ENCODE data around the gene SLC26A11.
"Not testable (repeated sequence)": the region's sequence is repeated elsewhere in the genome, so short reads cannot be mapped to it uniquely, and the experiment has no call there.

The SLC26A11 gene

GRCh38 chr17:80274871-80275449, 54.7 kb downstream of the SLC26A11 start:
- TF ChIP-seq CTCF (IDR thresholded peaks at IDR 0.05; ENCODE audit: low read depth, low read length, poor library complexity, severe bottlenecking) (no peak), EZH2phosphoT487 (IDR thresholded peaks at IDR 0.05; ENCODE audit: borderline replicate concordance, low read length) (no peak)
- no peak overlapping the region for H3K27ac ChIP-seq (ENCODE audit: low read depth, low read length)
- H3K4me2 ChIP-seq (ENCODE audit: low read length), result no peak overlapping the region
- no peaks in the 10 kb centered on the region for H3F3A ChIP-seq (ENCODE audit: control insufficient read depth, insufficient read depth)
- no peaks in the 10 kb centered on the region for H4K20me1 ChIP-seq (ENCODE audit: control insufficient read depth, insufficient read depth, low read depth, low read length)
- no peaks in the 10 kb centered on the region for H3K79me2 ChIP-seq (ENCODE audit: control insufficient read depth, low read length)
- no peaks in the 10 kb centered on the region for H3K4me1 ChIP-seq (ENCODE audit: control insufficient read depth, low read length)
- no peaks in the 10 kb centered on the region for H3K27me3 ChIP-seq (ENCODE audit: control insufficient read depth, low read length)
- no peak overlapping the region for H3K4me3 ChIP-seq (ENCODE audit: low read length)
- no peaks in the 10 kb centered on the region for H3K9me2 ChIP-seq (replicated peaks; ENCODE audit: control insufficient read depth, low read length)
- H3K36me3 ChIP-seq (ENCODE audit: control insufficient read depth, low read length), result no peaks in the 10 kb centered on the region
- no peaks in the 10 kb centered on the region for H3K9me3 ChIP-seq (ENCODE audit: control insufficient read depth, insufficient read depth, low read length)

GRCh38 chr17:80275857-80276256, 55.6 kb downstream of the SLC26A11 start:
- H3K27me3 ChIP-seq (ENCODE audit: control insufficient read depth, low read length); H4K20me1 ChIP-seq (ENCODE audit: control insufficient read depth, insufficient read depth, low read depth, low read length); H3K79me2 ChIP-seq (ENCODE audit: control insufficient read depth, low read length); H3K9me3 ChIP-seq (ENCODE audit: control insufficient read depth, insufficient read depth, low read length); H3K4me1 ChIP-seq (ENCODE audit: control insufficient read depth, low read length); H3K9me2 ChIP-seq (replicated peaks; ENCODE audit: control insufficient read depth, low read length); H3K36me3 ChIP-seq (ENCODE audit: control insufficient read depth, low read length); H3K4me2 ChIP-seq (ENCODE audit: low read length); H3K4me3 ChIP-seq (ENCODE audit: low read length); H3K27ac ChIP-seq (ENCODE audit: low read depth, low read length); H3F3A ChIP-seq (ENCODE audit: control insufficient read depth, insufficient read depth): not testable (repeated sequence)

GRCh38 chr17:80277751-80278671, 57.8 kb downstream of the SLC26A11 start:
- no peaks in the 10 kb centered on the region for H3K9me2 ChIP-seq (replicated peaks; ENCODE audit: control insufficient read depth, low read length)
- H3K79me2 ChIP-seq (ENCODE audit: control insufficient read depth, low read length), result no peaks in the 10 kb centered on the region
- H4K20me1 ChIP-seq (ENCODE audit: control insufficient read depth, insufficient read depth, low read depth, low read length), result no peaks in the 10 kb centered on the region
- H3K27me3 ChIP-seq (ENCODE audit: control insufficient read depth, low read length), result no peaks in the 10 kb centered on the region
- no peaks in the 10 kb centered on the region for H3K4me1 ChIP-seq (ENCODE audit: control insufficient read depth, low read length)
- TF ChIP-seq CTCF (IDR thresholded peaks at IDR 0.05; ENCODE audit: low read depth, low read length, poor library complexity, severe bottlenecking) (no peak), EZH2phosphoT487 (IDR thresholded peaks at IDR 0.05; ENCODE audit: borderline replicate concordance, low read length) (no peak)
- no peak overlapping the region for H3K4me3 ChIP-seq (ENCODE audit: low read length)
- no peak overlapping the region for H3K4me2 ChIP-seq (ENCODE audit: low read length)
- no peaks in the 10 kb centered on the region for H3F3A ChIP-seq (ENCODE audit: control insufficient read depth, insufficient read depth)
- no peak overlapping the region for H3K27ac ChIP-seq (ENCODE audit: low read depth, low read length)
- no peaks in the 10 kb centered on the region for H3K36me3 ChIP-seq (ENCODE audit: control insufficient read depth, low read length)
- H3K9me3 ChIP-seq (ENCODE audit: control insufficient read depth, insufficient read depth, low read length), result no peaks in the 10 kb centered on the region

GRCh38 chr17:80279895-80280294, 59.7 kb downstream of the SLC26A11 start:
- Histone ChIP-seq H3K9me3 (ENCODE audit: control insufficient read depth, insufficient read depth, low read length) (no peaks in the 10 kb centered on the region), H3K79me2 (ENCODE audit: control insufficient read depth, low read length) (no peaks in the 10 kb centered on the region), H4K20me1 (ENCODE audit: control insufficient read depth, insufficient read depth, low read depth, low read length) (no peaks in the 10 kb centered on the region), H3K4me1 (ENCODE audit: control insufficient read depth, low read length) (no peaks in the 10 kb centered on the region), H3K27me3 (ENCODE audit: control insufficient read depth, low read length) (no peaks in the 10 kb centered on the region), H3K4me2 (ENCODE audit: low read length) (no peak overlapping the region), H3K9me2 (replicated peaks; ENCODE audit: control insufficient read depth, low read length) (no peaks in the 10 kb centered on the region), H3K4me3 (ENCODE audit: low read length) (no peak overlapping the region), H3K36me3 (ENCODE audit: control insufficient read depth, low read length) (no peaks in the 10 kb centered on the region), H3F3A (ENCODE audit: control insufficient read depth, insufficient read depth) (no peaks in the 10 kb centered on the region), H3K27ac (ENCODE audit: low read depth, low read length) (no peak overlapping the region)
- TF ChIP-seq CTCF (IDR thresholded peaks at IDR 0.05; ENCODE audit: low read depth, low read length, poor library complexity, severe bottlenecking) (no peak), EZH2phosphoT487 (IDR thresholded peaks at IDR 0.05; ENCODE audit: borderline replicate concordance, low read length) (no peak)

Measured in DOHH2 (cell line).